ENCODE data around the gene TFF3.

Gene TFF3

GRCh38 chr21:42287193-42288083 lies 27.8 kb downstream of the TFF3 start:
- no peak for DNase-seq

- DNase-seq, result no peak
Observed at GRCh38 chr21:42286416-42286815, 28.8 kb downstream of the TFF3 start.

- no peak for DNase-seq
Observed at GRCh38 chr21:42285569-42286245, 29.5 kb downstream of the TFF3 start.

DNA sequence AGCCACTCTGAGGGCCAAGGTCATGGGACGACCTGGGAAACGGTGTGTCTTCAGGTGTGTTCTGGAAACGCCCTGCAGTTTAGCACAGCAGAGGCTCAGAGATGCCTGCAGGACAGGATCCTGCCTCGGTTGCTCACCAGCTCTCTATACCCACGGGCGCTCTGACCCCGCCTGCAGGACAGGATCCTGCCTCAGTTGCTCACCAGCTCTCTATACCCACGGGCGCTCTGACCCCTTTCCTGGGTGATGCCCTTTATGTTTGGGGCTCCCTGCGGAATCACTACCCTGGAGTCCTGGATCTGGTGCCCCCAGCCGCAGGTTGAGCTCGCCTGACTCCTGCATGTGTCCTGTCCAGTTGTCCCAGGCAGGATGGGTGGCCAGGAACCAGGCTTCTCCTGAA lies 32.5 kb downstream of the TFF3 start:
- DNase-seq, result no peak

DNA sequence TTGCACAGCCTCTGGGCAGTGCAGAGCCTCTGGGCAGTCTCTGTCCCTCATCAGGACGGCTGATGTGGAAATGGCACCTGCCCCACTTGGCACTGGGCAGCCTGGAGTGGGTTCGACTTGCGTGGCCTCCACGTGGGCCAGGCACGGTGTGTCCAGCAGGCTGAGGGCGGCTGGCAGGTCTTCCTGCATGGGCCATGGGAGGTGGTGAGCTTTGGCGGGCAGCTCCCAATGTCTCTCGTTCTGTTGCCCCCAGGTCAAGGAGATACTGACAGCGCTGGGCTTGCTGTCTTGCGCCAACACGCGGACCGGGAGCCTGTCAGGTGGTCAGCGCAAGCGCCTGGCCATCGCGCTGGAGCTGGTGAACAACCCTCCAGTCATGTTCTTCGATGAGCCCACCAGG lies 33.2 kb downstream of the TFF3 start:
- no peak for DNase-seq

- no peak for DNase-seq
Observed at GRCh38 chr21:42281181-42281680, 34.0 kb downstream of the TFF3 start.

GRCh38 chr21:42280356-42281180 lies 34.6 kb downstream of the TFF3 start:
- no peak for DNase-seq

DNA sequence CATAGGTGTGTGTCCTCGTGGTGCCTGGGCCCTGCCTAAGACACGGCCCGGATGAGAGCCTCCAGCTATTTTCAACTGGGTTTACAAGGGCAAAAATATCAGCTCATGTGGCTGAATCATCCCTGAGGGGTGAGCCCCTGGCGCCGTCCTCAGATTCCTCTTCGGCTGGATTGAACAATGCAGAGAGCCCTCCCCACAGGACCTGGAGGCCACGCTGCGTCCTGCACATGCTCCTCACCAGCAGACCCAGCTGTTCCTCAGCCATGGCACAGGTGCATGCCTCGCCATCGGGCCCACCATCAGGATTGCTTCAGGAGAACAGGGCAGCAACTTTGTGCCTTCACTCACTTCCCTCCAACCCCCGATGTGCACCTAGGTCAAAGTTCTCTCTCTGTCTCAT lies 35.3 kb downstream of the TFF3 start:
- DNase-seq, result no peak

GRCh38 chr21:42279341-42279871 lies 35.8 kb downstream of the TFF3 start:
- no peak for DNase-seq

DNA sequence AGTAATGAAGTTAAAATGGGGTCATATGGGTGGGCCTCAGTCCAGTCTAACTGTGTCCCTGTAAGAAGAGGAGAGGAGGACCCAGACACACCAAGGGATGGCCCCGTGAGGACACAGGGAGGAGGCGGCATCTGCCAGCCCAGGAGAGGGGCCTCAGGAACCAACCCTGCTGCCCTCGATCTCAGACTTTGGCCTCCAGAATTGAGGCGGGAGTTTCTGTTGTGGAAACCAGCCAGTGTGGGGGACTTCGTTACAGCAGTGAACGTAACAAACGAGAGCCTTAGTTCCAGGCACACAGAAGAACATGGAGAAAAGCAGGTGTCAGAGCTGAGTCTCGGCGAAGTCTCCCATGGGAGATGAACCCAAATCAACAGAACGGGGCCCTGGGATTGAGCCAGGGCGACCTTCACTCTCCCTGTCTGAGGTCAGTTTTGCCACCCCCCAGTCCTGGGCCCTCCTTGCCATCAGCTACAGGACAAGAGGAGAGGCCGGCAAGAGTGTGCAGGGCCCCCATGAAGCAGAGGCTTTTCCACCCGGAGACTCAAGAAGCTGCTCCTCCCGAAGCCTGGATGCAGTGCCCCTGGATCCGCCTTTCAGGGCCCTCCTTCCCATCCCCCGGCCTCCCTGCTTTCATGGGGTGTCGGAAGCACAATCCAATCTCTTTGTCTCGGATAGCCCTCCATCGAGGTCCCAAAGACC lies 36.6 kb downstream of the TFF3 start:
- DNase-seq, result no peak

GRCh38 chr21:42277593-42277992 lies 37.6 kb downstream of the TFF3 start:
- DNase-seq, result no peak

DNA sequence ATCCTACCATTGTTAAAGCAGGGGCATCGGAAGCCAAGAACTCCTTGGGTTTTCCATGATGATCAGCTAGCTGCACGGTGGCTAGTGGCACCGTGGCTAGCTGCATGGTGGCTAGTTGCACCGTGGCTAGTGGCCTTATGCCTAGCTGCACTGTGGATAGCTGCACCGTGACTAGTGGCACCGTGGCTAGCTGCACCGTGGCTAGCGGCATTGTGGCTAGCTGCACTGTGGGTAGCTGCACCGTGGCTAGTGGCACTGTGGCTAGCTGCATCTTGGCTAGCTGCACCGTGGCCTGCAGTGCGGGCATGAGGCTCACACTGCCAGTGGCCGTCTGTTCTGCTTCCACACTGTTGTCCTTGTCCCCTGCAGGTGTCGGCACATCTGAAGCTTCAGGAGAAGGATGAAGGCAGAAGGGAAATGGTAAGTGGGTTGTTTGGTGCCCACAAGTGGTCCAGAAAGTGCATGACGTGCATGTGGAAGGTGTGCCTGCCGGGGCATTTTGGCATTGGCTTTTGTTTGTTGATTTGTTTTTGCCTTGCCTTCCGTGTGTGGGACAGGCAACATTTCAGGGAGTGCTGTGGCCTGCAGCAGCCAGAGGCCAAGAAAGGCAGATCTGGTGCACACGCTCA lies 38.6 kb downstream of the TFF3 start:
- DNase-seq, result no peak

DNA sequence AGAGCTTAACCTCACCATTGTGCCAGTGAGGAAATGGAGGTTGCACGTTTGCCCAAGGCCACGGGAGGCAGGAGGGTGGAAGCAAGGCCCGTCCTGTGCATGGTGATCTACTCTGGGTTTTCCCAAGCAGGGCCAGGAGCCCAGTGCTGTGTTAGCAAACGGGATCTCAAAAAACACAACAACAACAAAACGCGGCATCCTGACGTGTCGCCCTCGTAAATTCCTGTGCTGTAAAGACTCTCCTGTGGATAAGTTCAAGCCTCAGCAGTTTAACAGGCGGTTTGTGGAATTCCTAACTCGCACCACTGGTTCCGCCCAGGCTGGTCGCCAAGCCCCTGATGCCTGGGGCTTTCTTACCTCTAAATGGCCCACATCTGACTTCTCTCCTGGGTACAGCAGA lies 39.1 kb downstream of the TFF3 start:
- DNase-seq, result no peak

GRCh38 chr21:42272984-42273600 lies 42.1 kb downstream of the TFF3 start:
- DNase-seq, result no peak

DNA sequence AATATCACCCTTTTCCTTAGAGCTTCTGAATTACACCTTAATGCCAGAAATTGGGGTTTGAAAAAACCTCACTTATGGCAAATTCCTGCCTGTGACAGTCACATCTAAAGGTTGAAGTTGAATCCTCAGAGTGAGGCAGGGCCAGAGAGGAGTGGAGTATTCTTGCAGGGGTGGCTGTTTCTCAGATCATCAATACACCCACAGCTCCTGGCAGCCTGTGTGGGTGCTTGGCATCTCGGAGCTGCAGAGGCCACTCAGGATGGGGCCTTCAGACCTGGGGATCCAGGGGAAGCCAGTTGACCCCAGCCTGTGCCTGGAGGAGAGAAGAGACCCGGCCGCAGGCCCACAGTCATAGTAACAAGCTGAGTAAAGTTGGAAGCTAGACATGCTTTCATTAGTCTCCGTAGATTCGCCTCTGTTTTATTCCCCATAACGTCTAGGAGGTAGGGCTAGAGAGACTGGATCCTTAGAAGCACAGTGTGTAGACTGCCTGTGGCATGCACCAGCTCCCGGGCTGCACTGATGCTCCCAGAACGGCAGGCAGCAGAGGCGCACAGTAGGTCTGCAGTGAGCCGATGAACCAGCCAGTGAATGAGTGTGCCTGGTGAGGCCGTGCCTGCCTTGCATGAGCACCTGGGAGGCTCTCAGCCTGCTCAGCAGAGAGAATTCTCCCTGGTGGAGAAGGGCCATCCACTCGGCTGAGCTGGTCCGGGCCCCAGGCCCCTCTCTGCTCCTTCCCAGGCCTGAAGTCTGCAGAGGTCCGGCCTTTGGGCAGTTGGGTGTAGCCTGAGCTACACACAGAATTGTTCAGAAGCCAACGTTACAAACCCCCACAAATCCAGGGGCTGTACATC lies 42.9 kb downstream of the TFF3 start:
- DNase-seq, result no peak

GRCh38 chr21:42271065-42271464 lies 44.1 kb downstream of the TFF3 start:
- DNase-seq, result no peak

DNA sequence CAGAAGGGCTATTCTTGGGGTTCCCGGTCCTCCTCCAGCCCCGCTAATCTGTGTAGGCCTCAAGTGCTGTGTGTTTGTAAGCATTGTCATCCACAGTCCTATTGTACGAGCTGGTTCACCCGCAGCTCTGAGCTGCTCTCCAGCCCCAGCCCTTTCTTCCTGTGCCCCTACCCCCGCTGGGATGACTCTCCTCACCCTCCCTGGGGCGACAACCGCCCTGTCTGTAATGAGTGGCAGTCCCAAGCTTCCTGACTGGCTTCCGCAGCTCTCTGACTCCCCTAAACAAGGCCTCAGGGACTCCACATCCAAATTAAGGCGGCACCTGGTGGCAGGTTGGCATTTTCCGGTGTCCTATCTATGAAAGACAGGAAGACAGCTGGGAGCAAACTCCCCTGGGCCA lies 45.8 kb downstream of the TFF3 start:
- DNase-seq, result no peak

DNA sequence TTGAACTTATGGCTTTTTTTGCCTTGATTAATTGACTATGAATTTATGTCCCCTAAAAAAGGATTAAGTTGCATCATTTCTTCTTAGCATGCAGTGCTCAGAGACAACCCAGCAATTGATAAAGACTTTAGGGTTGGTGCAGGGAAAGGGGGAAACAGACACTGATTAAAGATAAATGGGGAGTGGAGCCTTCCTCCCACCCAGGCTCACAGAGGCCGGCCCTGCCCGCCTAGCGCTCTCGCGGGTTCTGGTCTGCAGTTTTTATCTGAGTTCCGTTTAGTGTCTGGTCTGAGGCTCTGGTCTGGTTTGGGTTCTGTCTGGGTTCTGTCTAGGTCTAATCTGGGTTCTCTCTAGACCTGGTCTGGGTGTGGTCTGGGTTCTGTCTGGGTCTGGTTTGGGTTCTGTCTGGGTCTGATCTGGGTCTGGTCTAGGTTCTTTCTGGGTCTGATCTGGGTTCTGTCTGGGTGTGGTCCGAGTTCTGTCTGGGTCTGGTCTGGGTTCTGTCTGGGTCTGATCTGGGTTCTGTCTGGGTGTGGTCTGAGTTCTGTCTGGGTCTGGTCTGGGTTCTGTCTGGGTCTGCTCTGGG lies 48.1 kb downstream of the TFF3 start:
- DNase-seq, result no peak

DNA sequence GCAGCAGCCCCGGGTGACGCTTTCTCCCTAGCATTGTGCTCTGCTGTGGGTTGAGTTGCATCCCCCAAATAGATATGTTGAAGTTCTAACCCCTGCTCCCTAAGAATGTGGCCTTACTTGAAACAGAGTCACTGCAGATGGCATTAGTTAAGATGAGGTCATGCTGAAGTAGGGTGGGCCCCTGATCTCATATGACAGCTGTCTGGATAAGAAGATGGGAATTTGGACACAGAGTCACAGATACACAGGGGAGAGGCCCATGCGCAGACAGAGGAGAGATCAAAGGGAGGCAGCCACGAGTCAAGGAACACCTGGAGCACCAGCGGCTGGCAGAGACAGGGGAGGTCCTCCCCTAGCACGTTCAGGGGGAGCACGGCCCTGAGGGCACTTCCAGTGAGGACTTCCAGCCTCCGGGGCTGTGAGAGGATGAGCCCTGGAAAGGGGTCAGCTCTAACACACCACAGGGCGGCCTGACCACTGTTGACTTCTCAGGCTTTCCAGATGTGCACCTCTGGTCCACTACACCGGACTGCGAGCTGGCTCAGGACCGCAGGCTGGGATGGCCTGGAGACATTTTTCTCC lies 49.9 kb downstream of the TFF3 start:
- DNase-seq, result no peak
